WI38 (cell line): ENCODE data around the gene RAB17.

Experiments
- H3K4me3 ChIP-seq: 2 replicates; pipeline ENCODE4 v1.5.1; 2011; ENCODE audit warnings: low read depth, mild to moderate bottlenecking, control low read depth, low read length
- CTCF ChIP-seq: IDR thresholded peaks from 2 replicates; pipeline ENCODE4 v1.5.1; 2012; ENCODE audit warnings: low read depth, mild to moderate bottlenecking, control low read depth, low read length

The RAB17 gene

GRCh38 chr2:237573721-237574415 lies 16.7 kb downstream of the RAB17 start:
- H3K4me3 ChIP-seq: no peak overlapping the region
- TF ChIP-seq CTCF: no peak

- TF ChIP-seq CTCF: no peak
- no peak overlapping the region for H3K4me3 ChIP-seq
These were observed 17.8 kb downstream of the RAB17 start for GRCh38 chr2:237572742-237573101.

GRCh38 chr2:237572021-237572741 lies 18.4 kb downstream of the RAB17 start:
- peak overlapping the region; percentile 18; the same call in 1 of the 2 replicates for H3K4me3 ChIP-seq

GRCh38 chr2:237571551-237571950 lies 19.0 kb downstream of the RAB17 start:
- no peak overlapping the region for H3K4me3 ChIP-seq
- TF ChIP-seq CTCF: no peak

More at GRCh38 chr2:237572021-237572741, 18.4 kb downstream of the RAB17 start:
- peak; percentile 97 for TF ChIP-seq CTCF

GRCh38 chr2:237570776-237571335 lies 19.7 kb downstream of the RAB17 start:
- H3K4me3 ChIP-seq: no peak overlapping the region
- TF ChIP-seq CTCF: no peak

GRCh38 chr2:237569896-237570295 lies 20.6 kb downstream of the RAB17 start:
- no peak for TF ChIP-seq CTCF
- no peak overlapping the region for H3K4me3 ChIP-seq

GRCh38 chr2:237569041-237569440 lies 21.5 kb downstream of the RAB17 start:
- no peak overlapping the region for H3K4me3 ChIP-seq
- no peak for TF ChIP-seq CTCF
